Natural killer cell (primary cell): ENCODE measurements around the gene DLK1. TPM values are rescaled to one million over a fixed set of nuclear protein-coding genes. Genes with fewer than 3 reads are reported as not detected.

Source experiments
- ATAC-seq, 3 donors: fragments of 150-1000 bp in 2 of 3; fragments of 200-7000 bp in 1 of 3; cut with Tn5 transposase; 1 replicate in 1 of 3; 2 replicates in 2 of 3; pipeline ENCODE4 v1.10.0; 2021; ENCODE audit warnings: mild to moderate bottlenecking in 2 of 3, moderate library complexity in 2 of 3
- DNase-seq, 2 donors: peaks; one replicate each; pipeline versions ENCODE4 v3.0.0 to v3.0.0-alpha.2; 2013 to 2021; ENCODE audit warnings: mixed read lengths in 1 of 2
- H3K27ac ChIP-seq: one replicate; pipeline ENCODE4 v1.5.1; 2013; ENCODE audit warnings: mild to moderate bottlenecking, low read length
- H3K27me3 ChIP-seq: one replicate; pipeline ENCODE4 v1.6.1; 2013; ENCODE audit warnings: low read length; ENCODE audit not compliant: control insufficient read depth, insufficient read depth
- H3K36me3 ChIP-seq: one replicate; pipeline ENCODE4 v1.6.1; 2013; ENCODE audit warnings: low read length; ENCODE audit not compliant: control insufficient read depth, insufficient read depth
- H3K4me1 ChIP-seq: one replicate; pipeline ENCODE4 v1.6.1; 2013; ENCODE audit warnings: low read length; ENCODE audit not compliant: control insufficient read depth, insufficient read depth
- H3K4me3 ChIP-seq: one replicate; pipeline ENCODE4 v1.5.1; 2013; ENCODE audit warnings: low read length
- H3K9me3 ChIP-seq: one replicate; pipeline ENCODE4 v1.6.1; 2013; ENCODE audit warnings: low read length; ENCODE audit not compliant: control insufficient read depth, insufficient read depth
- H3K27ac Mint-ChIP-seq, 2 donors: one replicate each; pipeline ENCODE4 v1.8.0; 2022; ENCODE audit warnings: mild to moderate bottlenecking in 2 of 2, mixed read lengths in 2 of 2, moderate library complexity in 1 of 2
- H3K27me3 Mint-ChIP-seq, 2 donors: one replicate each; pipeline ENCODE4 v1.8.0; 2022; ENCODE audit warnings: low read depth in 2 of 2, mixed read lengths in 2 of 2
- H3K36me3 Mint-ChIP-seq: one replicate; pipeline ENCODE4 v1.8.0; 2022; ENCODE audit warnings: mixed read lengths
- H3K4me1 Mint-ChIP-seq, 2 donors: one replicate each; pipeline ENCODE4 v1.8.0; 2022; ENCODE audit warnings: mixed read lengths in 2 of 2
- H3K4me3 Mint-ChIP-seq: one replicate; pipeline ENCODE4 v1.8.0; 2022; ENCODE audit warnings: mild to moderate bottlenecking, moderate library complexity, mixed read lengths
- H3K9me3 Mint-ChIP-seq, 2 donors: one replicate each; pipeline ENCODE4 v1.8.0; 2022; ENCODE audit warnings: mixed read lengths in 2 of 2
- WGBS: methylation state at CpG from one replicate; pipeline ENCODE4 v1.1.7; 2013; ENCODE audit warnings: missing lambda C conversion rate; ENCODE audit not compliant: insufficient coverage; 5-methylcytosine and 5-hydroxymethylcytosine counted together
- intact Hi-C: fragments of 100-400 bp; cut with micrococcal nuclease; formaldehyde crosslinking; loops from one replicate; pipeline ENCODE4 v1.14.2; 2022
- total RNA-seq, 4 donors: library from RNA; stranded (reverse); fragments of 120-200 nt in 1 of 4; gene quantifications; one replicate each; pipeline versions ENCODE4 v1.2.3 to v1.2.4, GENCODE V29; 2013 to 2022
- TF ChIP-seq, protein P1 (sequence below): fragments of 200-600 bp; IDR thresholded peaks from one replicate; pipeline ENCODE4 v1.8.0; 2022; ENCODE audit warnings: antibody characterized with exemption

DLK1 gene
- total RNA-seq, 3 donors from 2014 or later (not counting 1 experiment from before 2014, with no cell fraction given): not detected

DNA sequence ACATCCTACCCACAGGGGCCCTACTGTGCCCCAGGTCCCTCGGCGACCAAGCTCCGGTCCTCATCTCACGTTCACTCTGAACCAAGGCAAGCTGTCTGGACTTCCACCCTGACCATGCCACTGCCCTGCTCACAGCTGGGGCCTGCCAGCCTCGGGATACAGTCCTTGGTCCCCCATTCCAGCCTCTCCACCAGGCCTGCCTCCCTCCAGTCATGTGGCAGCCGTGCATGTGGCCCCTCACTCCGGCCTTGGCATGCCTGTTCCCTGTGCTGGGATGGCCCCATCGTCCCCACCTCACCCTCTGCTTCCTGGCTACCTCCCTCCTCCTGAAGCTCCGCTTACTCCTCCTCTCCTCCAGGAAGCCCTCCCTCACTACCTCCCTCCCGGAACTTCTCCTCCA, 38.6 kb upstream of the DLK1 start:
- no peak overlapping the region for H3K27ac ChIP-seq
- no peak for ATAC-seq
- Mint-ChIP-seq H3K36me3 (no peaks in the 10 kb centered on the region), H3K9me3 (no peaks in the 10 kb centered on the region), H3K27ac (peak overlapping the region in 1 of 2 donors; percentile 24), H3K27me3 (peaks cover 0 to 7% of the 10 kb centered on the region in 2 donors), H3K4me1 (no peaks in the 10 kb centered on the region), H3K4me3 (no peak overlapping the region)
- no peak for DNase-seq
- WGBS: 80% methylated on average over 10 of the region's 10 CpGs
- no peaks in the 10 kb centered on the region for H3K9me3 ChIP-seq
- H3K4me3 ChIP-seq: no peak overlapping the region
- no peaks in the 10 kb centered on the region for H3K36me3 ChIP-seq
- intact Hi-C loops: no loop called here
- TF ChIP-seq, protein P1, sequence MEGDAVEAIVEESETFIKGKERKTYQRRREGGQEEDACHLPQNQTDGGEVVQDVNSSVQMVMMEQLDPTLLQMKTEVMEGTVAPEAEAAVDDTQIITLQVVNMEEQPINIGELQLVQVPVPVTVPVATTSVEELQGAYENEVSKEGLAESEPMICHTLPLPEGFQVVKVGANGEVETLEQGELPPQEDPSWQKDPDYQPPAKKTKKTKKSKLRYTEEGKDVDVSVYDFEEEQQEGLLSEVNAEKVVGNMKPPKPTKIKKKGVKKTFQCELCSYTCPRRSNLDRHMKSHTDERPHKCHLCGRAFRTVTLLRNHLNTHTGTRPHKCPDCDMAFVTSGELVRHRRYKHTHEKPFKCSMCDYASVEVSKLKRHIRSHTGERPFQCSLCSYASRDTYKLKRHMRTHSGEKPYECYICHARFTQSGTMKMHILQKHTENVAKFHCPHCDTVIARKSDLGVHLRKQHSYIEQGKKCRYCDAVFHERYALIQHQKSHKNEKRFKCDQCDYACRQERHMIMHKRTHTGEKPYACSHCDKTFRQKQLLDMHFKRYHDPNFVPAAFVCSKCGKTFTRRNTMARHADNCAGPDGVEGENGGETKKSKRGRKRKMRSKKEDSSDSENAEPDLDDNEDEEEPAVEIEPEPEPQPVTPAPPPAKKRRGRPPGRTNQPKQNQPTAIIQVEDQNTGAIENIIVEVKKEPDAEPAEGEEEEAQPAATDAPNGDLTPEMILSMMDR: no peak
- no peaks in the 10 kb centered on the region for H3K4me1 ChIP-seq
- no peaks in the 10 kb centered on the region for H3K27me3 ChIP-seq

DNA sequence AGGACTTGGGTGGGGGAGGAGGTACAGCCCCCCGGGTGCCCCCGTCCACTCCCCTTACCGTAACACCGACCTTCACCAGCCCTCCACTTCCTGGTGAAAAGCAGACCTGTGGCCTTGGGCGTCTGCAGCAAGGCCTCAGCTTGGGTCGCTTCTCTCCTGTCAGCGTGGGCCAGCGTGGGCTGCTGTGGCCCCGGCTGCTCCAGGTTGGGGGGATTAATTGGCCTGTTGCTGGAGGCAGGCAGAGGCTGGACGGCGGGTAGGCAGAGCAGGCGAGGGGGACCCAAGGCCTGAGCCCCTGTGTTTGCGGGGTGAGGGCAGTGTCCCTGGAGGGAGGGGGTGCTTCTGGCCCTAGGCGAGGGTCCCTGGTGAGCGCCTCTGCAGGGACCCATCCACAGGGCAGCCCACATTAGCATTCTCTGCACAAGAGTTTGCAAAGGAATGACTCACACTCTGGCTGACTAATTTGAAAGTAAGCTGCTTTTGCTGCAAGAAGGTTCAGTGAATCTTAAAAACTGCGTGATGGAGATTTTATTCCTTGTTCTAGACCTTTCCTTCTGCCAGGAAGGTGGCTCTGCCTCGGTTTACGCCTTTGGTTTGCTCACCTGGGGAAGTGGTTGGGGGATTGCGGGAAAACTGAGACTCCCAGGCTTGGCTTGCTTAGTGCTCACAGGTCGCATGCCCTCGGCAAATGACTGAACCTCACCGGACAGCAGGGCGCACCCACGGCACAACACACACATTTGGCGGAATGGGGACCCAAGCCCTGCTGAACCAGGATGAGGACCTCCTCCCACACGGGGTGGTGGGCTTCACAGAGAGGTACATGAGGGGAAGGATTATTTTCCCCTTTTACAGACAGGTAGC, 37.9 kb upstream of the DLK1 start:
- Histone ChIP-seq H3K4me3 (no peak overlapping the region), H3K4me1 (no peaks in the 10 kb centered on the region), H3K27ac (no peak overlapping the region), H3K27me3 (no peaks in the 10 kb centered on the region), H3K36me3 (no peaks in the 10 kb centered on the region), H3K9me3 (no peaks in the 10 kb centered on the region)
- TF ChIP-seq, protein P1: no peak
- WGBS: 80% methylated on average over 25 of the region's 26 CpGs
- DNase-seq (no peak), ATAC-seq (no peak)
- Mint-ChIP-seq H3K27ac (no peak overlapping the region), H3K36me3 (no peaks in the 10 kb centered on the region), H3K9me3 (no peaks in the 10 kb centered on the region), H3K4me3 (no peak overlapping the region), H3K27me3 (peaks cover 0 to 7% of the 10 kb centered on the region in 2 donors), H3K4me1 (no peaks in the 10 kb centered on the region)
- intact Hi-C loops: no loop called here

GRCh38 chr14:100690672-100691071, 36.0 kb upstream of the DLK1 start:
- Mint-ChIP-seq H3K4me3 (no peak overlapping the region), H3K27me3 (peaks cover 0 to 7% of the 10 kb centered on the region in 2 donors), H3K4me1 (no peaks in the 10 kb centered on the region), H3K27ac (no peak overlapping the region), H3K9me3 (no peaks in the 10 kb centered on the region), H3K36me3 (no peaks in the 10 kb centered on the region)
- DNase-seq (no peak), ATAC-seq (no peak)
- no peaks in the 10 kb centered on the region for H3K36me3 ChIP-seq
- no peak overlapping the region for H3K27ac ChIP-seq
- intact Hi-C loops: no loop called here
- H3K4me3 ChIP-seq: no peak overlapping the region
- H3K27me3 ChIP-seq: no peaks in the 10 kb centered on the region
- 94% methylated on average over 5 of the region's 5 CpGs for WGBS
- H3K4me1 ChIP-seq: no peaks in the 10 kb centered on the region
- no peaks in the 10 kb centered on the region for H3K9me3 ChIP-seq
- TF ChIP-seq, protein P1: no peak
